HG03575 (cell line): ENCODE data around the gene ITPR1.
"Not testable (repeated sequence)": the region's sequence is repeated elsewhere in the genome, so short reads cannot be mapped to it uniquely, and the experiment has no call there.

Source experiments
- ATAC-seq: cut with Tn5 transposase; IDR thresholded peaks from one replicate; pipeline ENCODE4 v1.9.1; 2021; ENCODE audit not compliant: unreplicated experiment, insufficient number of reproducible peaks, low FRiP score; ENCODE audit errors: extremely low read depth

The ITPR1 gene

GRCh38 chr3:4582624-4583023 lies 89.5 kb downstream of the ITPR1 start:
- ATAC-seq = no peak

DNA sequence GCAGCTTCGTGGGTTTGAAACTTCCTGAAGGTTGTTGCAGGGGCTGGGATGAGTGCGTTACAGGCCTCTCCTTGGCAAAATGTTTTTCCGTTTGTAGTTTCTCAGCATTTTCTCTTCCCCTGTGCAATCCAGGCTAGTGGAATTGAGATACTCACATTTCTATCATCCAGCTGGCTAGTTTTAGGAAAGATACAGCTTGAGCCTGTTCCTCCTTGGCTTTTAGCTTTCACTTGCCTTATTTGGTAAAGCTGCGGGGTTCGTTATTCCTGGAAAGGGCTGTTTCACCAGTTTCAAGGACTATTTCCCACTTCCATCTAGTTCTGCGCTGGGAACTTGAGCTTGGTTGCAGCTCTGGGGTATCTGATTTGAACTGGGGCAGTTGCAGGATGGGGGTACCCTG lies 90.3 kb downstream of the ITPR1 start:
- no peak for ATAC-seq

GRCh38 chr3:4584456-4585249 lies 91.5 kb downstream of the ITPR1 start:
- no peak for ATAC-seq

- ATAC-seq = no peak
Observed at GRCh38 chr3:4586381-4586780, 93.2 kb downstream of the ITPR1 start.

DNA sequence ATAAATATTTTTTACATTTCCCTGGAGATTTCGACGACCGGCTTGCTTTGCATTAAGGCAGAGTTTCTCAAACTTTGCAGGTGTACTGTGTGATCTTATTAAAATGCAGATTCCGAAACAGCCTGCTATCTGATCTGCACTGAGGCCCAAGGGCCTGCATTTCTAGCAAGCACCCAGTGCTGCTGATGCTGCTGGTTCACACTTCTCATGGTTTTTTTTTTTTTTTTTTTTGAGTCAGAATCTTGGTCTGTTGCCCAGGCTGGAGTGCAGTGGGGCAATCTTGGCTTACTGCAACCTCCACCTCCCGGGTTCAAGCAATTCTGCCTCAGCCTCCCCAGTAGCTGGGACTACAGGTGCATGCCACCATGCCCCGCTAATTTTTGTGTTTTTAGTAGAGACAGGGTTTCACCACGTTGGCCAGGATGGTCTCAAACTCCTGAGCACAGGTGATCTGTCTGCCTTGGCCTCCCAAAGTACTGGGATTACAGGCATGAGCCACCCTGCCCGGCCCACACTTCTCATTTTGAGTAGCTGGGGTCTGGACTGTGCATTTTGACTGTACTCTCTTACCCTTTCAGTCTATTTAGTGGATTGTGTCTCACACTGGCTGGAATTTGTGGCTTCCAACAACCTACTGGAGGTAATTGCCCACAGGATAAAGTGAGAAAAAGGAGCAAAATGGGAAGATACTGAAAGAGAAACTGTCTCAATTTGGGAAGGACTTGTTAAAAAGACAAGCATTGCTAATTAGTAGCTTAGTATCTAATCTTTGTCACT lies 94.1 kb downstream of the ITPR1 start:
- no peak for ATAC-seq

DNA sequence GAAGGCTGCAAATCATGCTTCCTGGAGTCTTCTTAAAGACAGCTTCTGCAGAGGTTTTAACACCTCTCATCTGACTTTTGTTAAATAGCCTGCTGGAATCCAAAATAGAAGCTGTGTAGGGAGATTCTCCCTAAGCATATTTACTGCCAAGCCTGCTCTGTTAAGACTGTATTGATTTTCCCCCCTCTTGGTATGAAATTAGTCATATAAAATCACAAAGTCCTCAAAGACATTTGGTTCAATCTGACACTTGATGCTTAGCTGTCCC lies 94.6 kb downstream of the ITPR1 start:
- no peak for ATAC-seq

GRCh38 chr3:4588466-4588865 lies 95.3 kb downstream of the ITPR1 start:
- no peak for ATAC-seq

GRCh38 chr3:4589475-4590097 lies 96.4 kb downstream of the ITPR1 start:
- no peak for ATAC-seq

DNA sequence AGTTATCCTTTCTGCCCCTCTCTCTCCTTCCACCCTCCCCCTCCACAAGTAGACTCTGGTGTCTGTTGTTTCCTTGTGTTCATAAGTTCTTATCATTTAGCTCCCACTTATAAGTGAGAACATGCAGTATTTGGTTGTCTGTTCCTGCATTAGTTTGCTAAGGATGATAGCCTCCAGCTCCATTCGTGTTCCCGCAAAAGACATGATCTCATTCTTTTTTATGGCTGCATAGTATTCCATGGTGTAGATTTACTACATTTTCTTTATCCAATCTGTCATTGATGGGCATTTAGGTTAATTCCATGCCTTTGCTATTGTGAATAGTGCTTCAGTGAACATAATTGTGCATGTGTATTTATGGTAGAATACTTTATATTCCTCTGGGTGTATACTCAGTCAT lies 97.7 kb downstream of the ITPR1 start:
- not testable (repeated sequence) for ATAC-seq

DNA sequence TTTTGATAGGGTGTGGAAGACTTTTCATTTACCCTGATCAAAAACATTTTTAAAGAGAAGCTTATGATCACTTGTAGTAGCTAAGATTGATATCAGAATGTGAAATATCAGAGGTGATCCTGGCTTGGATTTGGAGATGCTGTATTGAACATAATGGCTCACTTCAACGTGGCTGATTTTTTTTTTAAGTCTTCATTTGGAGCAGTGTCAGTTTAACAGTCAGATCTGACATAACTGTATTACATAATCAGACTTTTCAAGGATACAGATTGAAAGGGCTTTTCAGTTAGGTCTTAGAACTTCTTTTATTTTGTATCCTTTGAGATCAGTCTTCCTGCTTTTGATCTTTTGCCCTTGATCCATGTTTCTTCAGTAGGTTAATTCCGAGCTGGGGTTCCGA lies 98.5 kb downstream of the ITPR1 start:
- ATAC-seq = no peak

DNA sequence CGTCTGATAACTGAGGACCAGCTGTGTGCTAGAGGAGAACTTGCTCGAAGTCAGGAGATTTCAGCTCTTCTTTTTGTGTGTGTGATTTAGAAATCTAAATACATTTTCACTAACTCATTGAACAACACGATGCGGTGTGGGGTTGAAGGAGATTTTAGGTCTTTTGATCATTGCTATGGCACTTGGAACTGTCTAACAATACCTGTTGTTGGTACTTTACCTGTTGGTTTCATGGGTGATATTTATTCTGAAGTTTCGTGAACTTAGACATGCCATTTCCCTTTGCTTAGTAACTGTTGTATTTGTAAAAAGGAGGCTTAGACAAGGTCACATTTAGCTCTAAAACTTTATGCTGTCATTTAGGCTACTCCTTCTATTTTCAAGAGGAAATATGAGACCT lies 99.9 kb downstream of the ITPR1 start:
- no peak for ATAC-seq

DNA sequence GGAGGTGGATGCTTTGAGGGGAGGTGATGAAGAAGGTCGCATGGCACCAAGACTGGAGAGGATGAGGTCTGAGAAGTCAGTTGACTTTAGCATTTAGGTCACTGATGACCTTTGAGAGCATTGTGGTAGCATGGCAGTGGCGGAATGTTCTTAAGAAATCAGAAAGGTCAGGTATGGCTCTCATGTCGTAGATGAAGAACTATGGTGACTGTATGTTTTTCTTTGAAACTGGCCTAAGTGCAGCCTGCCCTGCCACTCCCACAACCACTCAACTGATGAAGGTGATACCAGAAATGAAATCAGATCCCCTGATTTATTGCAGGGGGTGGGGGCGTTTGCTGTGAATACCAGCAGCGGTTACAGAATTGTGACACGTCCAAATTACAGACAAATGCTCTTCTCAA lies 102.6 kb downstream of the ITPR1 start:
- no peak for ATAC-seq

GRCh38 chr3:4596612-4597011 lies 103.5 kb downstream of the ITPR1 start:
- ATAC-seq = no peak

- ATAC-seq = no peak
Observed at GRCh38 chr3:4597208-4597985, 104.2 kb downstream of the ITPR1 start.

DNA sequence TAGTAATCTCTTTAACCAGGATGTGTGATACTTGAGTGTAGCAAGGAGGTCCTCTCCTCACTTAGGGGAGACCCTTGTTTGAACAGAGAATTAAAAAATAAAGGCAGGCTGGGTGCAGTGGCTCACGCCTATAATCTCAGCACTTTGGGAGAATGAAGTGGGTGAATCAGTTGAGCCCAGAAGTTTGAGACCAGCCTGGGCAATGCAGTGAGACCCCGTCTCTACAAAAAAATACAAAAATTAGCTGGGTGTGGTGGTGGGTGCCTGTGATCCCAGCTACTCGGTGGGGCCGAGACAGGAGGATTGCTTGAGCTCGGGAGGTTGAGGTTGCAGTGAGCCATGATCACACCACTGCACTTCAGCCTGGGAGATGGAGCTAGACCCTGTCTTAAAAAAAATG lies 105.1 kb downstream of the ITPR1 start:
- not testable (repeated sequence) for ATAC-seq

DNA sequence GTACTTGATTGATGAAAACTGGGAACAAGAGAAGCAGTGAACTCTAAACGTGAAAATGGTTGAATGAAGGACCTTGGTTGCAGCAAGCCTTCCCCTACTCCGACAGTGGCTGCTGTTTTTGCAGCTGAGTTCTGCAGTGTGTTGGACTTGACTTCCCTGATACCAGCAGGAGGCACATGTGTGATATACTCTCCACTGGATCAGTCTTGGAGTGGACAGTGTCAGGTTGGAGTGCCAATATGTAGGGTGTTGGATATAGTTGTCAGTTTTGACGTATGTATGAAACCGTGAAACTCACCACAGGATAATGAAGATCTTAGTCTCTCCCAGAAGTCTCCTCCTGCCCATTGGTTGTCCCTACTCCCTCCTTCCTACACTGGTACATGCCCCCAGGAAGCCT lies 106.5 kb downstream of the ITPR1 start:
- ATAC-seq = no peak

- ATAC-seq = no peak
Observed at GRCh38 chr3:4600493-4600892, 107.3 kb downstream of the ITPR1 start.

DNA sequence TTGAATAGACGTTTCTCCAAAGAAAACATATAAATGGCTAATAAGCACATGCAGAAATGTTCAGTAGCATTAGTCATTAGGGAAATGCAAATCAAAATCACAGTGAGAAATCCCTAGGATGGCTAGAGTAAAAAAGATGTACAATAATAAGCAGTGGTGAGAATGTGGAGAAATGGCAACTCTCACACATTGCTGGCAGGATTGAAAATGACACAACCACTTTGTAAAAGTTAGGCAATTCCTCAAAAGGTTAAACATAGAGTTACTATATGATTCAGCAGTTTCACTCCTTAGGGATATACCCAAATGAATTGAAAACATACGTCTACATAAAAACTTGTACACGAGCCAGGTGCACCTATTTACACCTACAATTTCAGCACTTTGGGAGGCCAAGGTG lies 108.7 kb downstream of the ITPR1 start:
- no peak for ATAC-seq

DNA sequence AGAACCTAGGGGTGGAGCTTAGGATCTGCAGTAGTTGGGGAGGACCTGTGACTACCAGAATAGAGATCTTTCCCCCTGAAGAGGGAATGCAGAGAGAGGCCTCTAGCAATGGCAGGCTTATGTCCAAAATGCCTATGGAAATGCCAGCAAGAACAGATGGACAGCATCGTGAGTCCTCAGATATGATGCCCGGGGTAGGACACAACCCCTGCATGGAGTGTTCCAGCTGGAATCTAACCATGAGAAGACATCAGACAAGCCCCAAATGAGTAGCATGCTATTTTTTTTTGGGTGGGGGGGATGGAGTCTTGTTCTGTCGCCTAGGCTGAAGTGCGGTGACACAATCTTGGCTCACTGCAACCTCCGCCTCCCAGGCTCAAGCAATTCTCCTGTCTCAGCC lies 111.5 kb downstream of the ITPR1 start:
- no peak for ATAC-seq

GRCh38 chr3:4606911-4607310 lies 113.8 kb downstream of the ITPR1 start:
- no peak for ATAC-seq
